NB4 (cell line): ENCODE data around the gene PASK.

Experiments
- DNase-seq: peaks from one replicate; pipeline ENCODE4 v3.0.0; 2010; ENCODE audit warnings: low read depth
- H3K4me3 ChIP-seq: one replicate; pipeline ENCODE4 v1.5.1; 2011; ENCODE audit warnings: mild to moderate bottlenecking, low read depth, low read length, moderate library complexity
- MYC ChIP-seq: IDR thresholded peaks from 2 replicates; pipeline ENCODE4 v1.6.1; 2011; ENCODE audit warnings: low read depth, low read length
- POLR2A ChIP-seq: IDR thresholded peaks from 2 replicates; pipeline ENCODE4 v1.6.1; 2011; ENCODE audit warnings: mild to moderate bottlenecking; ENCODE audit not compliant: insufficient read length; ENCODE audit errors: extremely low read depth
- TF ChIP-seq, protein P1 (sequence below): IDR thresholded peaks from 2 replicates; pipeline ENCODE4 v1.6.1; 2011; ENCODE audit warnings: low read depth, low read length
- TF ChIP-seq, protein P2 (sequence below): IDR thresholded peaks from one replicate; pipeline ENCODE4 v1.5.1; 2012; ENCODE audit warnings: low read depth, low read length

Gene PASK

DNA sequence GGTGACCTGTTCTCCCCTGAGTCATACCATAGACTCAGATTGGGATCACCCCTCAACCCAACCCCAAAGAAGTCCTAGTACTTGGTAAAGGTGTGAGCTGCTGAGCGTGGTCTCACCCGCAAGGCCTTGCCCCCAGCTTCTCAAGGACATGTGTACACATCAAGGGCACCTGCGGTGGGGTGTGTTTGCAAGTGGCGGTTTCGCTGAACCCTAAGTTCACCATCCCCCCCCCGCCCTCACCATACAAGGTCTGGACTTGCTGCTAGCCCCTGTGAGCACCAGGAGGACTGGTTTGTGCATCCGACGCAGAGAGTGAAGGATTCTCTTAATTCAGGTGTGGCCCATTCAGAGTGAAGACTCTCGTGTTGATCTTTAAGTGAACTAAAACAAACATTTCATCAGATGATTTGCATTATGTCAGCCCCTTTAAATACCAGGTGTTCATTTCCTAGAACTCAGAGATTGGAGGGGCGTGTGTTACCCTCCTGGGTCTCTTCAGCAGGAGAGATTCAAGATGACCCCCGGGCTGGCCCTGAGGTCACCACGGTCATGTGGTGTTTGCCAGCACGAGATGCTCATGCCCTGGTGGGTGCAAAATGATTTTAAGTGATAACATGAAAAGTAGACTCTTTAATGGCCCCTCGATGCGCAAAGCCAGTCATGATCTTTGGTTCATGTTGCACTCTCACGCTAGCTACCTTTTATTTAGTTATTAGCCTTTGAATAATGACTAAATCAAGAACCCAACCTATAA is 75.0 kb downstream of the PASK start:
- no peak overlapping the region for H3K4me3 ChIP-seq
- TF ChIP-seq, protein P1, sequence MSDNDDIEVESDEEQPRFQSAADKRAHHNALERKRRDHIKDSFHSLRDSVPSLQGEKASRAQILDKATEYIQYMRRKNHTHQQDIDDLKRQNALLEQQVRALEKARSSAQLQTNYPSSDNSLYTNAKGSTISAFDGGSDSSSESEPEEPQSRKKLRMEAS: no peak
- TF ChIP-seq, protein P2, sequence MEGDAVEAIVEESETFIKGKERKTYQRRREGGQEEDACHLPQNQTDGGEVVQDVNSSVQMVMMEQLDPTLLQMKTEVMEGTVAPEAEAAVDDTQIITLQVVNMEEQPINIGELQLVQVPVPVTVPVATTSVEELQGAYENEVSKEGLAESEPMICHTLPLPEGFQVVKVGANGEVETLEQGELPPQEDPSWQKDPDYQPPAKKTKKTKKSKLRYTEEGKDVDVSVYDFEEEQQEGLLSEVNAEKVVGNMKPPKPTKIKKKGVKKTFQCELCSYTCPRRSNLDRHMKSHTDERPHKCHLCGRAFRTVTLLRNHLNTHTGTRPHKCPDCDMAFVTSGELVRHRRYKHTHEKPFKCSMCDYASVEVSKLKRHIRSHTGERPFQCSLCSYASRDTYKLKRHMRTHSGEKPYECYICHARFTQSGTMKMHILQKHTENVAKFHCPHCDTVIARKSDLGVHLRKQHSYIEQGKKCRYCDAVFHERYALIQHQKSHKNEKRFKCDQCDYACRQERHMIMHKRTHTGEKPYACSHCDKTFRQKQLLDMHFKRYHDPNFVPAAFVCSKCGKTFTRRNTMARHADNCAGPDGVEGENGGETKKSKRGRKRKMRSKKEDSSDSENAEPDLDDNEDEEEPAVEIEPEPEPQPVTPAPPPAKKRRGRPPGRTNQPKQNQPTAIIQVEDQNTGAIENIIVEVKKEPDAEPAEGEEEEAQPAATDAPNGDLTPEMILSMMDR: no peak
- TF ChIP-seq MYC: no peak
- TF ChIP-seq POLR2A: no peak
- DNase-seq: no peak

DNA sequence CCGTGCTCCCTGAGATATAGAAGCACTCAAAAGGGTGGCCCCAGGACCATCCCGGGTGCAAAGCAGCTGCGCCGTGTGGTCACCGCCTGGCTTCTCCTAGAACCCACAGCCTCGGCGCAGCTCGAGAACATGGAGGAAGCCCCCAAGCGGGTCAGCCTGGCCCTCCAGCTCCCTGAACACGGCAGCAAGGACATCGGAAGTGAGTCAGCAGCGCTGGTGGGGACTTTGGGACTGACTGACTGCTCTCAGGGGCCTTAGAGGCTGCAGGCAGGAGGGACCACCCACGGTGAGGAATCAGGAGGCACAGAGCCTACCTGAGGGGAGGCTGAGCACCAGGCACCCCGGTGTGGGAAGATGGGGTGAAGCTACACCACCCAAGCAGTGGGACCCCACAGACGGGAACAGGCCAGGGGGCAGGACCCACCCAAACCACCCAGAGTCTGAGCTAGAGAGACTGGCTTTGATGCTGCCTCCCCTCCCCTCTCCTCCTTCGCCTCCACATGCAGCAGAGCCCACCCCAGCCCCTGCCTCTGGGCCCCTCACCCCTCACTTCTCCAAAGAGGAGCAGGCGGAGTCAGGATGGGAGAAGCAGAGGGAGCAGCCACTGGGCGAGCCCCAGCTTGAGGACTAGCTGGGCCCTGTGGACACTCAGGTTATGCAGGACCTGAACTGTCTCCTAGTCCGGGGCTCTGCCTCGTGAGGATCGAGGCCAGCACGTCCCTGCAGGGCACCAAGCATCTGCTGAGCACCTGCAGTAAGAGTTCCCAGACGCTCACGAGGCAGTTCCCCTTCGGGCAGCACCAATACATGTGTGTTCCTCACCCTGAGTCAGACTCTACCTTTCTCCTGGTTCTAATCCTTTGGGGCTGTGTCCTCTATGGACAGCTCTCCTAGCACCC is 75.9 kb downstream of the PASK start:
- TF ChIP-seq, protein P2: no peak
- TF ChIP-seq, protein P1: no peak
- TF ChIP-seq MYC (no peak), POLR2A (no peak)
- DNase-seq: no peak
- H3K4me3 ChIP-seq: no peak overlapping the region

DNA sequence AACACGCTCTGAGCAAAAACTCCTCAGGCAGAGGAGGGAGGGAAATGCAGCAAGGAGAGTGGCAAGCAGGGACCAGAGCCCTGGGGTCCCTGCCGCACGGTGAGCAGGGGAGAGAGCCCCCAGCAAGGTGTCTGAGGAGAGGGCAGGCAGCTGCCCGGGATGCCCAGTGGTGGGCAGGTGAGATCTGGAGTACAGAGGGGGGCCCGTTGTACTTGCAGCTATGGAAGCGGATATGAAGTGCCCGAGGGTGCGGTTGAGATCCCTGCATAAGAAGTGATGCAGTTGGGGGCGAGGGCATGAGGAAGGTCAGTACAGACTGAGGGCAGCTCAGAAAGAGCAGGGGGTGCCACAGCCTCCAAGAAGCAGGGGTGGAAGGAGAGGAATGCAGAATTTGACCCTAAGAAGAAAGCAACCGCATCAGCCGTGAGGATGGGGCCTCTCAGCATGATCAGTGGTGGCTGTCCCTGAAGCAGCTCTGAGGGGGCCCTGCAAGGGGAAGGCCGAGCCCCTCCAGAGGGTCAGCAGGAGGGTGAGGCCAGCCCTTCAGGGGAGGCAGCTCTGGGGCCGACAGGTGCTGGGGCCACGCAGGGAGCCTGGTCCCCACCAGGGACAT is 76.6 kb downstream of the PASK start:
- H3K4me3 ChIP-seq: no peak overlapping the region
- no peak for DNase-seq
- TF ChIP-seq, protein P1: no peak
- TF ChIP-seq POLR2A: no peak
- no peak for TF ChIP-seq MYC
- TF ChIP-seq, protein P2: no peak

DNA sequence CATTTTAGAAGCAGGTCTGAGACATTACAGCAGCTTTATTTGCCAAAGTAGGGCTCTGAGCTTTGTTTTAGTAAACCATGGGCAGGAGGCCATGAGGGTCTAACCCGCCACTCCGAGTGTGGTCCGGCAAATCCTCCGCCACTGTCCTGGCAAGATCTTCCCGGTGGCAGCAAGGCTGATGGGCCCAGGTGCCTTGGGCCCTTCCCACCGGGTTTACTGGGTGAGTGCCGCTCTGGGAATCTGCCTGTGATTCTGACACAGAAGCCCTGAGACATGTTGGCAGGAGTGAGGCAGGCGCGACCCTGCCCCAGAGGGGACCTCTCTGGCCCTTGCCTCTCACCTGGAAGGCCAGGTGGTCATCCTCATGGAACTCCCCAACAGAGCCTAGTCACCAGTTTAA is 77.1 kb downstream of the PASK start:
- TF ChIP-seq MYC: no peak
- TF ChIP-seq, protein P1: no peak
- TF ChIP-seq POLR2A: no peak
- TF ChIP-seq, protein P2: no peak
- no peak overlapping the region for H3K4me3 ChIP-seq
- DNase-seq: no peak

DNA sequence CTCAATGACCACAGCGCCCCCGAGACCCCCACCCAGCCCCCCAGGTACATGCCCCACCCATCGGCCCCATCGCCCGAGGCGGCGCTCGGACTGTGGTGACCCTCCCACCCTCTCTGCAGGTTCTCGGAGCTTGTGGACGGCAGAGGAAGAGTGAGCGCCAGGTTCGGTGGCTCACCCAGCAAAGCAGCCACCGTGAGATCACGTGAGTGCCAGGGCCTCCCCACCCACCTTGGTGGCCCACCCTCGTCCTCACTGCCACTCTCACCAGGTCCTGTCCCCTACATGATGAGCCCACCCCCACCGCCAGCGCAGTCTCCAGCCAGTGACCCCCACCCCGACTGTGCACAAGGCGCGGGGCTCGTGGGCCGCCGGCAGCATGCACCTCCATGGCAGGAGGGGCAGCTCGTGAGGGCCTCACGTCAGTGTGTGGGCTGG is 77.6 kb downstream of the PASK start:
- no peak for DNase-seq
- H3K4me3 ChIP-seq: no peak overlapping the region
- TF ChIP-seq MYC (no peak), POLR2A (no peak)
- TF ChIP-seq, protein P1: no peak
- TF ChIP-seq, protein P2: no peak
